Hematopoietic multipotent progenitor cell treated with erythropoietin and hydrocortisone succinate and interleukin-3 and kit ligand, for 4 days (in vitro differentiated cells): ENCODE measurements around the gene HNRNPUL1.
"Not testable (repeated sequence)": the region's sequence is repeated elsewhere in the genome, so short reads cannot be mapped to it uniquely, and the experiment has no call there.

Source experiments
- DNase-seq: peaks from one replicate; pipeline ENCODE4 v3.0.0-alpha.2; 2015

HNRNPUL1 gene

DNA sequence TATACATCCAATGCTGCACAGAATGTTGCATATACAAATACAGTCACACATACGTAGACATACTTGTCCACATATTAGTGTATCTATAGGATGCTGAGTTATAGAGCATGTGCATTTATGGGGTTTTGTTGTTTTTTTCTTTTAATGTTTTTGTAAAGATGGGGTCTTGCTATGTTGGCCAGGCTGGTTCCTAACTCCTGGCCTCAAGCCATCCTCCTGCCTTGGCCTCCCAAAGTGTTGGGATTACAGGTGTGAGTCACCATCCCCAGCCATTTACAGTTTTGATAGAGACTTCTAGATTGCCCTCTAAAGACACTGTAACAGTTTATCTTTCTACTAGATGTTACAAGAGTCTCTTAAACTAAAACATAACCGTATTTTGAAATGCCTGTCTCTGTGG lies 14.3 kb downstream of the HNRNPUL1 start:
- DNase-seq, result no peak

DNA sequence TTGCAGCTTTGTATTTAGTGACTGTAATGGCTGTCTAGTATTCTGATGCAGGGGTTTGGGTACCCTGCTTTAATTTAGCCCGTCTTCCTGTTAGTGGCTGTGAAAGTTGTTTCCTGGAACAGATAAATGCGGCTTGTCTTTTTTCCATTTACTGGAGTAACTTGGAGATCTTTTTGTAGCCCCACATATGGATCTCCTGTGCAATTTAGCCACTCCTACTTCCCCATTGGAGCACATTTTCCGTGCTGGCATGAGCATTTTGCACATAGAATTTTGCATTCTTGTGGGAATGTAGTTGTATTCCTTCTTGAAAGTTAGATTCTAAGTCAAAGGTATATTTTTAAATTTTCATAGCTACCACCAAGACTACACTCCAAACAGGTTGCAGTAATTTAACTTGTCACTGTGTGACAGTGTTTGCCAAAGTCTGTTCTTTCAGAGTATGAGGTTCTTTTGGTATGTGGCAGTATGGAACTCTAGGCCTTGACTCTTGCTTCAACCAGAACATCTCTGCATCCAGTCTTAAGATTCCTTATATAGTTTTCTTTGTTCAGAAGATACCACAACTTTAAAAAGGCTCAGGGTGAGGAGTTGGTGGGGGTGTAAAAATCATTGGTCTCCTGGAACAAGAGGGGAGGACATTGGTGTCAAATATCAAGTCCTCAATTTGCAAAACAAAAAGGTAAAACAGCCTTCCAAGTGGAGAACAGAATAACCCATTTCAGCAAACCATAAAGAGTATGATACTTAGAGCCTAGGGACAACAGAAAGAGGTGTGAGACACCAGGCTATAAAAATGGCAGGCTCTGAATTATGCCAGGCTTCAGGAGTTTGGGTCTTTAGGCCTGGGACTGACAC lies 24.7 kb downstream of the HNRNPUL1 start:
- DNase-seq, result no peak

DNA sequence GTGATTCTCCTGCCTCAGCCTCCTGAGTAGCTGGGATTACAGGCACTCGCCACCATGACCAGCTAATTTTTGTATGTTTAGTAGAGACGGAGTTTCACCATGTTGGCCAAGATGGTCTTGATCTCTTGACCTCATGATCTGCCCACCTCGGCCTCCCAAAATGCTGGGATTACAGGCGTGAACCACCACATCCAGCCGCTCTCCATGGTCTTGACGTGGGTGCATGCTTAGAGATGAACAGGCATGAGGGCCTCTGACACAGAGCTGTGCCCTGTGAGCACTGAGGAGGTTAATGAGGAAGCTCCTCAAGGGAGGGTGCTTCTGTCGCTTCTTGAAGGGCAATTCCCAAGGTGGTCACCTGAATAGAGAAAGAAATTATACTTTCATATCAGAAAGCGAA lies 25.6 kb downstream of the HNRNPUL1 start:
- DNase-seq, result not testable (repeated sequence)

DNA sequence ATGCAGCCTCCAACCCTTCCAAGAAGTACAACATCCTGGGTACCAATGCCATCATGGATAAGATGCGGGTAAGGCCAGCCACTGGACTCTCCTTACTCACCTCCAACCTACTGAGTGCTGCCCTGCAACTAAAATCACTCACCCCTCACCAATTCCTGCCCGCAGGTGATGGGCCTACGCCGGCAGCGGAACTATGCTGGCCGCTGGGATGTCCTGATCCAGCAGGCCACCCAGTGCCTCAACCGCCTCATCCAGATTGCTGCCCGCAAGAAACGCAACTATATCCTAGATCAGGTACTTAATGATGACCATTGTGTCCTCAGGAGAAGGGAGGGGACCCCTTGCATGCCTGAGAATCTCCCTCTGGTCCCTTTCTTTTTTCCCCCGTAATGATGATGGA lies 30.2 kb downstream of the HNRNPUL1 start:
- no peak for DNase-seq

DNA sequence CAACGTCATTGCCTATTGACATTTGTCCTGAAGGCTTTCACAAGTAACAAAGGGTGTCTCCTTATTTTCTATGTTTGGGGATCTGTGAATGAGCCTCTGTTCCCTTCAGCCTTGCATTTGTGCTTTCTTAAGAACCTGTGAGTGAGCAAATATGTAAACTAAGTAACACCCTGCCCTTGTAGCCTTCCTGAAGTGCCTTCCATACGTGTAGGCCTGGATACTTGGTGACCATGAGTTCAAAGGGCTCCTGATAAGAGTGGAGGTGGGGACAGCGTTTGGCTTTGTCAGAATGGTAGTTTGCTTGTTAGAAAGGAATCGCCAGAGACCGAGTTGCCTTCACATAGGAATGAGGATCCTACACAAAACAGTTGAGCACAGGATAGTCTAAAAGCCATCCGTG lies 31.3 kb downstream of the HNRNPUL1 start:
- DNase-seq, result no peak

DNA sequence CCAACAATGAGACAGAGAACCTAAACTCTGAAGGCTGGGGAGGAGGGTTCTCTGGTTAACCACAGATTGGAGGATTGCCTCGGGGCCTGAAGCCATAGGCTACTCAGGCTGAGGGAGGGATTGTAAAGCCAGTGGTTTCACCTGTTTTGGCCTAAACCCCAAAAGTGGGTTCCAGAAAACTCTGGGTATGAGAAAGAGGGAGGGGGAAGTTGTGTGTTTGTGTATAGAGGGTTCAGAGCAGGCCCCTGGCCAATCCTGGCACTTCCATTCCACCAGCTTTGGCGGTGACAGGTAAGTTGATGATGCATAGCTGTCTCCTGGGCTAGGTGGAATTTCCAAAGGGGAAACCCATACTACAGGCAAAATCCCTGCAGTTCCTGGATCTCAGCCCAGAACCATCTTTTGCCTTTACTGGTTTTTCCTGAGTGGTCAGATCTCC lies 32.3 kb downstream of the HNRNPUL1 start:
- DNase-seq, result peak; percentile 31

DNA sequence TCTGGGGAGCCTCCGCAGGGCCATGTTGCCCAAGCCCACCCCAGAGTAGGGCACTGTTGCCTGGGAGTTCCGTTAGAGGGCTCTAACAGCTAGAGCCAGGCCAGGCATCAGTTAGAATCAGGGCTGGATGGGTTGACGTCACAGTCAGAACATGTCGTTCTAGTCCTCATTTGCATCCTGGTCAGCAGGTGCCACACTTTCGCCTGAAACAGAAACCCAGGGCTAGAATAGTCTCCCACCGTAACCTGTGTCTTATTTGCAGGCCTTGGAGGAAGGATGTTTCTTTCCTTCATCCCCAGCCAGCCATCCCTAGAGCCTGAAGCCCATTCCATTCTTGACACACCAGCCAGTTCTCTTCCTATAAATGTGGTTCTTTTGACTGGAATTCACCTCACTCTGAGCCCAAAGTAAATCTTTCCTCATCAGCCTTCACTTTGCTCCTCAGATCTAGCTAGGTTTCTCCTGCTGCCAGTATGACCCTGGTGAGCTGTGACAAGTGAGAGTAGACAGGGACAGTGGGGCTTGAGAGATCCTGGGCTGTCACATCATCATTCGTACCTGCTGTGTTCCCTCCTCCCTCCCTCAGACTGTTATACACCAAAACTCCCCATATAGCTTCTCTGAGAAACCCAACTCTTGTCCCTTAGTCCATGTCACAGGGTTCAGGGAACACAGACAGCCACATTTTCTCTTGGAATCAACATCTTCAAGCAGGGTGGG lies 33.6 kb downstream of the HNRNPUL1 start:
- no peak for DNase-seq

DNA sequence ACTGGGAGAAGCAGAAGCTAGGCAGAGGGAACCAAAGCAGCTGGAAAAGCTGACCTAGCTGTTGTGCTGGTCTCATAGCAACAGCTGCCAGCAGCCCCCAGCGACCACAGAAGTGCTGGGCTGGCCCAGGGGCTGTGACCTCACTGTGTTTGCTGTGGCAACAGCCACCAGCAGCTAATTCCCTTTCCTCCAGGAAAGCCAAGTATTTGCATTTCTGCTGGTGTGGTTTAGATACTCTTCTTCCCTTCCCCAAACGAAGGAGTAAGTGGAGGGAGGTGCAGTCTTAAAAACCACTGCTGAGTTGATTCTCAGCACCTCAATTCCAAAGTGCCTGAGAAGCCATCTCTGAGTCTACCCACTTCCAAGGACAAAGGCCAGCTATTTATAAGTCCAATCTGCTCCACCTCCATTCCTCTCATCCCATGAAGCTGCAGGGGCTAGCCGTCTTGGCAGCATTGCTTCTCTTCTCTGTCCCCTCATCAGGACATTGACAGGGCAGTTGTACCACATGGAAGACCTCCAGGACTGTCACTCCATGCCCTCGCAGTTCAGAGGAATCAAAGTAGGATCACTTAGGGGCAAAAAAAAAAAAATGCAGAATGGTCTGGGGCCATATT lies 34.3 kb downstream of the HNRNPUL1 start:
- DNase-seq, result peak; percentile 70

DNA sequence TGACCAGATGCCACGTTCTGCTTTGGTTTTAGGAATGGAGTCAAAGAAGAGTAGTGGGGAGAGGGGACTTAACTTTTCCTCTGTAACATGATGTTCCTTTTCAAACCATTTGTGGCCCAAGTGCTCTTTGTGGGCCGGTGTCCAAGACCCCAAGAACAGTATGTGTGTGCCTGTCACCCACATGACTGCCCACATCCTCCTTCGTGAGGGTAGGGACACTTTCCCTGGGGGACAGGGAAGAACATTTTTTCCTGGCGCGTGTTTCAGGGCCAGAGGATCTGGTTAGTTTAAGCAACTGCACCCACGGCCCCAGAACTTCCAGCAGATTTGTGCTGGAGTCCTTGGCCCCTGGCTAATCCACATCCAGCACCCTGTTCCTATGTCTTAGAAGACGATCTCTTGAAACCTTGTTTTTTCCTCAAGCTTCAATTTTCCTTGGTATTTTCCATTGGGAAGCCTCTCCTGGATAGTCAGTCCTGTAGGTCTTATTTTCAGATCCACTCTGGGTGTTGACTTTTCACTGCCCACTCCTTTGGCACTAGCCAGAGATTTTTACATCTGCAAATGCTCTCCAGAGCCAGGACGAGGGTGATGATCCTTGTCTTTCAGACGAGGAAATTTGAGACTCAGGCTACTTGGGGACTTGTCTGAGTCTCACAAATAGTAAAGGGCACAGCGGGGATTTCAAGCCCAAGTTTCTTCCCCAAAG lies 35.0 kb downstream of the HNRNPUL1 start:
- no peak for DNase-seq

DNA sequence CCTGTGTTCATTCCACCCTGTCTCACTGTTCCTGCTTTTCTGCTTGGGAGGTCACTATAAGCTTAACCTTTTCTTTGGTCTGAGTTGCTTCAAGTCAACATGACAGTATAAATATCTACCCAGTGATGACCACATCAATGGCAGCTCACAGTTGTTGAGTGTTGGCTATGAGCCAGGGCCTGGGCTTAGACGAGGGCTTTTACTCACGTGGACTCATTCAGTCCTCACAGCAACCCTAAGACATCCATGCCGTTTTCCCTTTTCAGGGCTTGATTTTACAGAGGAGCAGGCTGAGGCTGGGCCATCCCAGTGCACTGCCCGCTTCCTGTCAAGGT lies 35.5 kb downstream of the HNRNPUL1 start:
- DNase-seq, result peak; percentile 46

DNA sequence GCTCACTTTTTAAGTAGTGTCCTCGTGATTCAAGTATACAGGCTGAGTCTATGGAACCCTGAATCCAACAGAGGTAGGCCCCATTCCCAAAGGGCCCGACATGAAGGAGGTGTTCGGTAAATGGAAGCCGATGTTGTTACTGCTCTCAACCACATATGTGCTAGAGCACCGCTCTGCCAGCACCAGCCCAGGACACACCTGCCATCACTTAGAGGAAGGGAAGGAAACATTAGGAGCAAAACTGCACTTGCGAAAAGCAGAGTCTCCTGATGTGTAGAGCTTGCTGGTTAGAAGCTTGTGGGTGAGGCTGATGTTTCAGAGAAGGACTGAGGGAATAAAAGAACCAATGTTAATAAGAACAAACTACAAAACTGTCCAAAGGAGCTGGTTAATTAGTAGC lies 36.4 kb downstream of the HNRNPUL1 start:
- no peak for DNase-seq

DNA sequence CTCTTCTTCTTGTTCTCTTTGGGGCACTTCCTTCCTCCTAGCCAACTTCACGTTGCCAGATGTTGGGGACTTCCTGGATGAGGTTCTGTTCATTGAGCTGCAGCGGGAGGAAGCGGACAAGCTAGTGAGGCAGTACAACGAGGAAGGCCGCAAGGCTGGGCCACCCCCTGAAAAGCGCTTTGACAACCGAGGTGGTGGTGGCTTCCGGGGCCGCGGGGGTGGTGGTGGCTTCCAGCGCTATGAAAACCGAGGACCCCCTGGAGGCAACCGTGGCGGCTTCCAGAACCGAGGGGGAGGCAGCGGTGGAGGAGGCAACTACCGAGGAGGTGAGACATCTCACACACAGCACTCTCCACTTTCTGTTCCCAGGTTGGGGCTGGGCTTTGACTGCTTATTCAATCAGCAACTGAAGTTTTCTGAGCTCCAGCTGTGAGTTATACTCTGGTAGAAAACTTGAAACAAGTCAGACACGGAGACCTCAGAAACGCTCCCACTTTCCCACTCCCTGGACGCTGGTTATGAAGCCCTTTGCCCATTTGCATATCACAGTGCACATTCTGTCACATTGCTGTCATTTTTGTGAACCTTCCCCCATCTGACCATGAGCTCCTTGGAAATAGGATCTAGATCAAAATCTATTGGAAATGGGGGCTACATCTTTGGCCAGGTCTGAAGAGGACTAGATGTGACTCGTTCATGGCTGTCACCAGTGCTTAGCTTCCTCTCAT lies 38.6 kb downstream of the HNRNPUL1 start:
- no peak for DNase-seq

DNA sequence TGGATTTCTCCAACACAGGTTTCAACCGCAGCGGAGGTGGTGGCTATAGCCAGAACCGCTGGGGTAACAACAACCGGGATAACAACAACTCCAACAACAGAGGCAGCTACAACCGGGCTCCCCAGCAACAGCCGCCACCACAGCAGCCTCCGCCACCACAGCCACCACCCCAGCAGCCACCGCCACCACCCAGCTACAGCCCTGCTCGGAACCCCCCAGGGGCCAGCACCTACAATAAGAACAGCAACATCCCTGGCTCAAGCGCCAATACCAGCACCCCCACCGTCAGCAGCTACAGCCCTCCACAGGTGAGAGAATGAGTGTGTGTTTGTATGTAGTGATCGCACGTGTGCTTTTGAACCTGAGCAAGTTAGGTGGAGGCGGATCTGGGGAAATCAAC lies 39.8 kb downstream of the HNRNPUL1 start:
- no peak for DNase-seq

DNA sequence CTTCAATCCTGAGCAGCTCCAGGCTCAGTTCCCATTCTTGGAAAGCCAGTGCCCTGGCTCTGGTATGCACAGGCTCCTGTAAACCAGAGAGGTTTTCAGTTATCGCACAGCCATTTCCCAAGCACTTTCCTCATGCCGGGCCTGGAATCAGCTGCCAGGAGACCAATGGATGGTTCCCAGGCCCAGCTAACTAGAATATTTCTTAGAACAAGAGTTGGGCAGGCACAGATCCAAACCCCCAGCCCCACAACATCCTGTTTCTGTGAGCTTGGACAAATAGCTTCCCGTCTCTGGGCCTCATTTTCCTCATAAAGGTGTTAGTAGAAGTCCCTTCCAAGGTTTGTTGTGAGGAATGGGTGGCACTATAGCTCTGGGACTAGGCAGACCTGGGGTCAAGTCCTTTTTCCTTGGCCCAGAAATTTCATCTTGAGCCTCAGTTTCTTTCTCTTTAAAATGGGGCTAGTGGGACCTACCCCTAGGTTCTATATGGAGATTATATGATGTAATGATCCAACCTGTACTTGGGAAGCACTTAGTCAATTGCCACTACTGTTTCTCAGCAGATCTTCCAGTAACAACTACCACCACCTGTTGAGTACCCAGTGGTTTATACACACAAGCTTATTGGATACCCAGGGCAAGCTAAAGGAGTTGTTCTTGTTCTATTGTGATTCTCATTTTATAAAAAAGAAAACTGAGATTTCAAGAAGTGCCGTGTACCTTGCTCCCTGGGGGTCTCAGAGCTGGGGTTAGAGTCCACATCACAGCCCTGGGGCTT lies 40.7 kb downstream of the HNRNPUL1 start:
- DNase-seq, result no peak

DNA sequence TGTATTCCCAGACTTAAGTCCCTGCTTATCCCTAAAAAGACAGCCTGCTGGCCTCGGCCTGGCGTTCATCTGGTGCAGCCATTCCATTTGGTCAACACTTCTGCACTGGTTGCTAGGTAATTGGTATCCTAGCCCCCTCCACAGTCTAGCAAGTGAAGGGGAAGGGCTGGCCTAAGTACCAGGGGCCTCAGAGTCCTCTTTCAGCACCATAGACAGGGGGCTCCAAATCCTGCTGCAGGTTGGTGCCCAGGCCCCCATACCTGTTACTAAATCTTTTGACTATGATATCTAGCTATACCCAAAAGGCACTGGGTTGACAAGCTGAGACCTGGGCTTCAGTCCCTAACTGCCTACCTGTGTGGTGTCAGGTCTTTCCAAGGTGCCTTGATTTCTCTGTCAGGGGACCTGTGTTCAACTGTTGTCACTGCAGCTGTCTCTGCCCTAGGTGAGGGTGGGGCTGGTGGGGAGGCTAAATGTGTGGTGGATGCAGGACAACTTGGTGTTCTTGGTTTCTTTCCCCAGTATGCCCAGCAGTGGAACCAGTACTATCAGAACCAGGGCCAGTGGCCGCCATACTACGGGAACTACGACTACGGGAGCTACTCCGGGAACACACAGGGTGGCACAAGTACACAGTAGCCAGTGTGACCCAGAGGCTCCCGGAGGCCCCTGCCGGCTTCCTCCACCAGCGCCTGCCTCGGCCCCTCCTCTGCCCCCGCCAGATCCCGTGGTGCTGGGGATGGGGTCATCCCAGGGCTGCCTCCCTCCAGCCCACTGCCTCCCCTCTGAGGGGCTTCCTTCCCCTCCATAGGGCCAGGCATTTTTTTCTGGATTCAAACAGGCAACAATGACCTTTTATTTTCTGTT lies 42.0 kb downstream of the HNRNPUL1 start:
- DNase-seq, result no peak

DNA sequence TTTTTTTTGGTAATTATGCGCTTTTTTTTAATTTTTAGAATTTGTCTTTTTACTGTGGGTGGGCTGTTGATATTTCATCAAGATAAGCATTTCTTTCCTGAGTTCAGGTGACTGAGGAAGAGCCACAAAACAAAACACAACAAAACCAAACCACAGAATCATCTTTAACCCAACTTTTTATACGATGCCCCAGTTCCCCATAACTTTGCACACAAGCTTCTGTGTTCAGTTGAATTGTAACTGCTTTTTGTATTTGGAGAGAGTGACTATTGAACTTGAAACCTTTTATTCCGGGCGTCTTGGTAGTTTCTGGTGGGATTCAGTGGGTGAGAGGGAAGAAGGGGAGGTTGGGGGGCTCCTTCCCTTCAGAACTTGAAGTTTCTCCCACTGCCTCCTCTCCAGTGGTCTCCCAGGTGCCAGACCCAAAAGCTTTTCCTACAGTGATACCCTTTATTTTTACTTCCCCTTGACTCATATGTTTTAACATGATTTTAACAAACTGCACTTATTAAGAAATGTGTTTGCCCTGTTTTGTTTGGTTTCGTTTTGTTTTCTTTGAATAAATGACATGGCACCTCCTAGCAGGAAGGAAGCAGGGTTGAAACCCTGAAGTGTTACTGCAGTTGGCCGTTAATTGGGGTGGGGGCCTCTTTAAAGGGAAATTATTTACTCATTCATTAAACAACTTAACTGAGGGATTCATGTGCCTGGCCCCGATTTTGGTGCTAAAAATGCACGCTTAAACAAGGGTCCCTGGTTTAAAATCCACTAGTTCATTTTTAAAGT lies 43.1 kb downstream of the HNRNPUL1 start:
- DNase-seq, result peak; percentile 50

DNA sequence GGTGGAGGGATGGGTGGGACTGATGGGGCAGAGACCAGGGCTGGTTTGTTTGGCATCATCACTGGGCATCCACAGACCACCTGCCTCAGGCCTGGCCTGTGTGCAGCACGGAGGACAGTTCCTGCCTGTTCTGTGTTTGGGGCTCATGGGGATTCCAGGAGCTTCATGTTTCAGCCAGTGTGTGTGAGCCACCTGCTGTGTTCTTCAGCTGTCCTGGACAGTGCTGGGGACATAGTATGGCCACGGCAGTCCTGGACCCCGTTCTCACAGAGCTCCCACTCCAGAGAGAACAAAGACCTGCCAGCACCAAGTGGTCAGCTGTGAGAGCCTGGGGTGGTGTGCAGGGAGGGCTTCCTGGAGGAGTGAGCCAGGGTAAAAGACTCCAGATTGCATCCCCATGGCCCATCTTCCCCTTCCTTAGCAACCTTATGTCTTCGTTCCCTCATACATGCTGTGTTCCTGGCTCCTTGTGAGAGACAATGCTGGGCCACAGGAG lies 43.8 kb downstream of the HNRNPUL1 start:
- no peak for DNase-seq

DNA sequence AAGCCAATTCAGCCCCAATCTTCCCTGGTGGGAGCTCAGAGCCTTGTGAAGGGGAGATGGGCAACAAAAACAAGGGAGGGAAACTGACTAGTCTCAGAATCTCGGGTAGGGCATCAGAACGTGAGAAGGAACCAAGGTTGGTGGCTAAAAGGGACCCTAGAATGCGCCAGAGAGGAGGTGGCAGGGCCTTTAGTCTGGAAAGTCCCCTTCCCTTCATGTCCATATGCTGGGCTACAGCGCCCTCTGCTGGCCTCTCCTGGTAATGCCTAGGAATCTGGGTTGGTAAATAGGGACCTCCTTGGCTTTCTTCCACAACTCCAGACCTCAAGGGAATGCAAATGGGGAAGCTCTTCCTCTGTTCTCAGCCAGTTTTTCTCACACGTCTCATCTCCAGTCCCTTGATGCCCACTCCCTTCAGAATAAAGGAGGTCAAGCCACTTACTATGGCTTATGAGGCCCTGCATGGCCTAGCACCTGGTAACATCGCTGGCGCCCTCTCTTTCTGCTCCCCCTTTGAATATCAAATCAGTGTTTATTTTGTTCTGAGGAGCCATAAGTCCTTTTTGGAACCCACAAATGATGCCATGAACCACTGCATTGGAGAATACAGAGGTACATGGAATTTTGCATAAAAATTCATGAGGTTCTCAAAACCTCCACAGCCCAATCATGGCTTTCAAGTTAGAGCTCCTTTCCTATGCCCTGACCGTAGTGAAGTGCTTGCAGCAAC lies 44.4 kb downstream of the HNRNPUL1 start:
- peak; percentile 93 for DNase-seq
